K562 (cell line): ENCODE data around the gene CAPRIN1. TPM values are rescaled to one million over a fixed set of nuclear protein-coding genes. Genes with fewer than 3 reads are reported as not detected.

Source experiments
- ATAC-seq: fragments of 200-7000 bp; cut with Tn5 transposase; 3 replicates; pipeline ENCODE4 v1.9.1; 2020; ENCODE audit warnings: moderate library complexity
- BruUV-seq: library from RNA; stranded (reverse); fragments of 400-500 nt; replicated peaks from 2 replicates; lab custom pipeline; 2021; lab: Mats Ljungman, UMichigan
- CTCF ChIA-PET: fragments of 300-600 bp; formaldehyde crosslinking; extraction: SDS; loops from one replicate; lab custom pipeline; 2021; ENCODE audit warnings: low intra/inter-chr PET ratio; lab: Yijun Ruan, JAX
- POLR2A ChIA-PET: fragments of 300-600, 350-650 bp; sonication (Branson Sonifier 250); formaldehyde crosslinking; extraction: SDS; loops from one replicate; lab custom pipeline; 2021; ENCODE audit warnings: antibody characterized with exemption, inconsistent platforms; lab: Yijun Ruan, JAX
- DNase-seq, 4 experiments: peaks; one replicate each; pipeline versions ENCODE4 v3.0.0 to v3.0.0-alpha.2; 2011 to 2018; ENCODE audit warnings: low spot score in 3 of 4, mixed read lengths in 3 of 4; ENCODE audit errors: extremely low read depth in 1 of 4
- FAIRE-seq: peaks from 2 replicates; lab custom pipeline; 2011; peaks lifted over from hg19 to GRCh38; lab: Jason Lieb, UNC
- H2AFZ ChIP-seq: 2 replicates; pipeline ENCODE4 v1.6.0; 2011; ENCODE audit warnings: low read depth, low read length, control low read depth, inconsistent platforms
- H3K27ac ChIP-seq: fragments of 200-600 bp; 3 replicates; pipeline ENCODE4 v1.8.0; 2011; ENCODE audit warnings: low read depth, mild to moderate bottlenecking, control low read depth, inconsistent platforms, low read length, moderate library complexity, mixed read lengths; ENCODE audit errors: extremely low read depth
- H3K27me3 ChIP-seq, 2 experiments: fragments of 300-600 bp in 1 of 2; 2 replicates in 1 of 2; 3 replicates in 1 of 2; pipeline versions ENCODE4 v1.6.0 to v1.8.0; 2011; ENCODE audit warnings: inconsistent platforms in 2 of 2, low read length in 2 of 2, mild to moderate bottlenecking in 1 of 2, mixed read lengths in 1 of 2, moderate library complexity in 1 of 2; ENCODE audit not compliant: control insufficient read depth in 2 of 2, insufficient read depth in 2 of 2
- H3K36me3 ChIP-seq: fragments of 300-600 bp; 3 replicates; pipeline ENCODE4 v1.8.0; 2011; ENCODE audit warnings: mild to moderate bottlenecking, low read length, inconsistent platforms; ENCODE audit not compliant: control insufficient read depth, insufficient read depth
- H3K4me1 ChIP-seq, 2 experiments: fragments of 200-600 bp in 1 of 2; replicated peaks in 1 of 2; 2 replicates in 1 of 2; 3 replicates in 1 of 2; pipeline versions ENCODE4 v1.5.1 to v1.8.0; 2011; ENCODE audit warnings: inconsistent platforms in 2 of 2, low read length in 2 of 2, mild to moderate bottlenecking in 1 of 2, mixed read lengths in 1 of 2, moderate library complexity in 1 of 2; ENCODE audit not compliant: control insufficient read depth in 2 of 2, insufficient read depth in 2 of 2
- H3K4me2 ChIP-seq: 2 replicates; pipeline ENCODE4 v1.6.1; 2011; ENCODE audit warnings: low read length, control low read depth, inconsistent platforms, mixed read lengths; ENCODE audit not compliant: insufficient read depth
- H3K4me3 ChIP-seq: fragments of 200-600 bp; sonication (generic), shearing (Covaris generic); 2 replicates; pipeline ENCODE4 v1.5.1; 2016; ENCODE audit warnings: control low read depth, inconsistent platforms
- H3K79me2 ChIP-seq: fragments of 200-600 bp; 3 replicates; pipeline ENCODE4 v1.8.0; 2011; ENCODE audit warnings: low read length, inconsistent platforms; ENCODE audit not compliant: control insufficient read depth, insufficient read depth
- H3K9ac ChIP-seq, 2 experiments: 2 replicates each; pipeline versions ENCODE4 v1.6.0 to v1.6.1; 2011; ENCODE audit warnings: low read depth in 2 of 2, low read length in 2 of 2, control low read depth in 1 of 2, inconsistent platforms in 1 of 2, mild to moderate bottlenecking in 1 of 2, mixed read lengths in 1 of 2; ENCODE audit not compliant: insufficient read depth in 1 of 2
- H3K9me1 ChIP-seq: one replicate; pipeline ENCODE4 v1.6.0; 2011; ENCODE audit warnings: inconsistent platforms, mild to moderate bottlenecking, low read length, moderate library complexity; ENCODE audit not compliant: control insufficient read depth, insufficient read depth
- H3K9me3 ChIP-seq: replicated peaks from 2 replicates; pipeline ENCODE4 v1.5.1; 2011; ENCODE audit warnings: low read depth, low read length, inconsistent platforms; ENCODE audit not compliant: control insufficient read depth, insufficient read depth
- H4K20me1 ChIP-seq: replicated peaks from 2 replicates; pipeline ENCODE4 v1.6.1; 2011; ENCODE audit warnings: low read length, inconsistent platforms, mixed read lengths; ENCODE audit not compliant: control insufficient read depth, insufficient read depth
- ETV5 ChIP-seq: sonication (generic); formaldehyde crosslinking; IDR thresholded peaks from 2 replicates; pipeline ENCODE4 v1.4.0; 2020; ENCODE audit warnings: low read depth, mild to moderate bottlenecking, missing genetic modification reagents
- GABPB1 ChIP-seq: sonication (generic); formaldehyde crosslinking; IDR thresholded peaks from 2 replicates; pipeline ENCODE4 v1.8.0; 2022; ENCODE audit warnings: mild to moderate bottlenecking, missing genetic modification reagents
- PHTF2 ChIP-seq: fragments of 250-450 bp; sonication (Bioruptor Pico); IDR thresholded peaks from 2 replicates; pipeline ENCODE4 v1.5.0; 2021; ENCODE audit warnings: mild to moderate bottlenecking
- POLR2A ChIP-seq: fragments of 450-650 bp; conservative IDR thresholded peaks from 2 replicates; pipeline ENCODE4 v1.6.1; 2016
- SRSF9 ChIP-seq: fragments of 200-400 bp; formaldehyde crosslinking; IDR thresholded peaks from 2 replicates; pipeline ENCODE4 v1.6.1; 2017; ENCODE audit warnings: low read depth, low read length, borderline replicate concordance
- SUPT5H ChIP-seq: fragments of 450-650 bp; IDR thresholded peaks from 2 replicates; pipeline ENCODE4 v1.6.1; 2016
- ZHX1 ChIP-seq: fragments of 150-350 bp; conservative IDR thresholded peaks from 2 replicates; pipeline ENCODE4 v1.6.1; 2014; ENCODE audit warnings: low read length
- WGBS: fragments of 100-300 bp; shearing (Covaris generic); methylation state at CpG from one replicate; pipeline ENCODE4 v1.1.6; 2016; ENCODE audit warnings: low coverage, mixed read lengths; ENCODE audit not compliant: insufficient coverage; ENCODE audit errors: missing lambda C conversion rate; 5-methylcytosine and 5-hydroxymethylcytosine counted together
- in situ Hi-C: fragments of 300-500 bp; cut with MboI; formaldehyde crosslinking; loops from 4 replicates; pipeline ENCODE4 v1.15.0; 2018; ENCODE audit warnings: inconsistent platforms, mixed read lengths
- intact Hi-C: fragments of 100-400 bp; cut with micrococcal nuclease; formaldehyde crosslinking; loops from 2 replicates; pipeline ENCODE4 v1.14.2; 2022
- polyA plus RNA-seq, 8 experiments: library from polyadenylated mRNA; depleted of rRNA in 4 of 8; stranded (reverse) in 5 of 8; unstranded in 3 of 8; fragments of >200 nt; fragmentation: Nextera tagmentation in 2 of 8; fragmentation: Illumina TruSeq in 1 of 8; extraction: Ambion mirVana in 2 of 8; extraction: Trizol in 1 of 8; gene quantifications; 2 replicates each; pipeline versions ENCODE4 v1.2.1 to v1.2.3, GENCODE V29; 2011 to 2014; ENCODE audit warnings: inconsistent platforms in 1 of 8, missing spikeins in 1 of 8
- total RNA-seq, 7 experiments: library from RNA; depleted of rRNA in 6 of 7; stranded (reverse); fragments of >200 nt in 6 of 7; fragmentation: Illumina TruSeq in 2 of 7; extraction: Trizol in 2 of 7; gene quantifications; 2 replicates each; pipeline versions ENCODE4 v1.2.1 to v1.2.3, GENCODE V29; 2011 to 2021; ENCODE audit warnings: low replicate concordance in 1 of 7
- TF ChIP-seq, protein P1 (sequence below): sonication (generic); formaldehyde crosslinking; IDR thresholded peaks from 2 replicates; pipeline ENCODE4 v1.8.0; 2022; ENCODE audit warnings: mild to moderate bottlenecking, missing genetic modification reagents

Gene CAPRIN1
- total and polyA plus RNA-seq, 9 of the 15 experiments (the other 6 are each of a cell fraction or from before 2014, with no cell fraction given): 49.6 to 271 (median 244) TPM

- no TSS peak for BruUV-seq
- H4K20me1 ChIP-seq: peaks cover 14% of the 10 kb centered on the region
- peaks cover 85% of the 10 kb centered on the region for H3K79me2 ChIP-seq
- ATAC-seq: no peak
- FAIRE-seq: no peak
- DNase-seq: no peak
- intact Hi-C loops: loop anchor here (5.0 kb wide), 1 partner anchor 77 kb away; no protein-coding TSS in a partner anchor
- no peaks in the 10 kb centered on the region for H3K4me1 ChIP-seq
- H3K27me3 ChIP-seq: no peaks in the 10 kb centered on the region
- TF ChIP-seq SUPT5H: peak; percentile 17; the same call in 1 of the 2 replicates
- TF ChIP-seq GABPB1 (CRISPR knock-in tag): no peak
- 0 out of 2 replicates have a peak, but pooled peaks have one; percentile 16 for TF ChIP-seq POLR2A
- no peak overlapping the region for H2AFZ ChIP-seq
- no peak overlapping the region for H3K4me3 ChIP-seq
- H3K36me3 ChIP-seq: peaks cover 95% of the 10 kb centered on the region
- no peaks in the 10 kb centered on the region for H3K9me3 ChIP-seq
- no peak overlapping the region for H3K27ac ChIP-seq
- ChIA-PET POLR2A (interaction anchor here (0.8 to 5.8 kb wide), 2 partner anchors 9 to 15 kb away, joined by 3 to 41 read pairs; no protein-coding TSS in a partner anchor), CTCF (no interaction called here)
- in situ Hi-C loops: no loop called here
- H3K4me2 ChIP-seq: no peak overlapping the region
- H3K9me1 ChIP-seq: no peaks in the 10 kb centered on the region
- no peak overlapping the region for H3K9ac ChIP-seq
- WGBS: 79% methylated on average over 3 of the region's 4 CpGs
Observed at GRCh38 chr11:34074391-34074790, 22.9 kb downstream of the CAPRIN1 start.

- no peaks in the 10 kb centered on the region for H3K27me3 ChIP-seq
- no peak overlapping the region for H3K9ac ChIP-seq
- no peak overlapping the region for H2AFZ ChIP-seq
- intact Hi-C loops (no loop called here), in situ Hi-C loops (no loop called here)
- FAIRE-seq: no peak
- peaks cover 94% of the 10 kb centered on the region for H3K36me3 ChIP-seq
- no TSS peak for BruUV-seq
- no peak for DNase-seq
- no peaks in the 10 kb centered on the region for H3K9me1 ChIP-seq
- H3K4me3 ChIP-seq: no peak overlapping the region
- ChIA-PET POLR2A (interaction anchor here (0.5 to 5.8 kb wide), 6 partner anchors 10 to 133 kb away, joined by 3 to 41 read pairs (median 6); no protein-coding TSS in a partner anchor), CTCF (no interaction called here)
- H3K79me2 ChIP-seq: peaks cover 82% of the 10 kb centered on the region
- no peak for ATAC-seq
- peaks cover 9% of the 10 kb centered on the region for H4K20me1 ChIP-seq
- WGBS: 100% methylated on average over 1 of the region's 2 CpGs
- H3K4me1 ChIP-seq: no peaks in the 10 kb centered on the region
- H3K27ac ChIP-seq: no peak overlapping the region
- H3K4me2 ChIP-seq: no peak overlapping the region
- H3K9me3 ChIP-seq: no peaks in the 10 kb centered on the region
- TF ChIP-seq ETV5 (CRISPR knock-in tag): no peak
- no peak for TF ChIP-seq ZHX1
- no peak for TF ChIP-seq PHTF2 (CRISPR knock-in tag)
- TF ChIP-seq, protein P1, sequence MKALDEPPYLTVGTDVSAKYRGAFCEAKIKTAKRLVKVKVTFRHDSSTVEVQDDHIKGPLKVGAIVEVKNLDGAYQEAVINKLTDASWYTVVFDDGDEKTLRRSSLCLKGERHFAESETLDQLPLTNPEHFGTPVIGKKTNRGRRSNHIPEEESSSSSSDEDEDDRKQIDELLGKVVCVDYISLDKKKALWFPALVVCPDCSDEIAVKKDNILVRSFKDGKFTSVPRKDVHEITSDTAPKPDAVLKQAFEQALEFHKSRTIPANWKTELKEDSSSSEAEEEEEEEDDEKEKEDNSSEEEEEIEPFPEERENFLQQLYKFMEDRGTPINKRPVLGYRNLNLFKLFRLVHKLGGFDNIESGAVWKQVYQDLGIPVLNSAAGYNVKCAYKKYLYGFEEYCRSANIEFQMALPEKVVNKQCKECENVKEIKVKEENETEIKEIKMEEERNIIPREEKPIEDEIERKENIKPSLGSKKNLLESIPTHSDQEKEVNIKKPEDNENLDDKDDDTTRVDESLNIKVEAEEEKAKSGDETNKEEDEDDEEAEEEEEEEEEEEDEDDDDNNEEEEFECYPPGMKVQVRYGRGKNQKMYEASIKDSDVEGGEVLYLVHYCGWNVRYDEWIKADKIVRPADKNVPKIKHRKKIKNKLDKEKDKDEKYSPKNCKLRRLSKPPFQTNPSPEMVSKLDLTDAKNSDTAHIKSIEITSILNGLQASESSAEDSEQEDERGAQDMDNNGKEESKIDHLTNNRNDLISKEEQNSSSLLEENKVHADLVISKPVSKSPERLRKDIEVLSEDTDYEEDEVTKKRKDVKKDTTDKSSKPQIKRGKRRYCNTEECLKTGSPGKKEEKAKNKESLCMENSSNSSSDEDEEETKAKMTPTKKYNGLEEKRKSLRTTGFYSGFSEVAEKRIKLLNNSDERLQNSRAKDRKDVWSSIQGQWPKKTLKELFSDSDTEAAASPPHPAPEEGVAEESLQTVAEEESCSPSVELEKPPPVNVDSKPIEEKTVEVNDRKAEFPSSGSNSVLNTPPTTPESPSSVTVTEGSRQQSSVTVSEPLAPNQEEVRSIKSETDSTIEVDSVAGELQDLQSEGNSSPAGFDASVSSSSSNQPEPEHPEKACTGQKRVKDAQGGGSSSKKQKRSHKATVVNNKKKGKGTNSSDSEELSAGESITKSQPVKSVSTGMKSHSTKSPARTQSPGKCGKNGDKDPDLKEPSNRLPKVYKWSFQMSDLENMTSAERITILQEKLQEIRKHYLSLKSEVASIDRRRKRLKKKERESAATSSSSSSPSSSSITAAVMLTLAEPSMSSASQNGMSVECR (CRISPR knock-in tag): no peak
- no peak for TF ChIP-seq SRSF9
Observed at GRCh38 chr11:34075178-34075820, 23.8 kb downstream of the CAPRIN1 start.
